Activated T-helper 1 cell treated with anti-CD3 and anti-CD28 coated beads, Interleukin-2, amount 50 U/mL, for 16 hours (primary cell): Measurements from ENCODE around the gene COG7.
"Not testable (repeated sequence)": the region's sequence is repeated elsewhere in the genome, so short reads cannot be mapped to it uniquely, and the experiment has no call there.

ENCODE experiments used
- DNase-seq, 2 donors: peaks; one replicate each; pipeline ENCODE4 v3.0.0-alpha.2; 2020; ENCODE audit warnings: low read depth in 1 of 2, low spot score in 1 of 2

COG7 gene

DNA sequence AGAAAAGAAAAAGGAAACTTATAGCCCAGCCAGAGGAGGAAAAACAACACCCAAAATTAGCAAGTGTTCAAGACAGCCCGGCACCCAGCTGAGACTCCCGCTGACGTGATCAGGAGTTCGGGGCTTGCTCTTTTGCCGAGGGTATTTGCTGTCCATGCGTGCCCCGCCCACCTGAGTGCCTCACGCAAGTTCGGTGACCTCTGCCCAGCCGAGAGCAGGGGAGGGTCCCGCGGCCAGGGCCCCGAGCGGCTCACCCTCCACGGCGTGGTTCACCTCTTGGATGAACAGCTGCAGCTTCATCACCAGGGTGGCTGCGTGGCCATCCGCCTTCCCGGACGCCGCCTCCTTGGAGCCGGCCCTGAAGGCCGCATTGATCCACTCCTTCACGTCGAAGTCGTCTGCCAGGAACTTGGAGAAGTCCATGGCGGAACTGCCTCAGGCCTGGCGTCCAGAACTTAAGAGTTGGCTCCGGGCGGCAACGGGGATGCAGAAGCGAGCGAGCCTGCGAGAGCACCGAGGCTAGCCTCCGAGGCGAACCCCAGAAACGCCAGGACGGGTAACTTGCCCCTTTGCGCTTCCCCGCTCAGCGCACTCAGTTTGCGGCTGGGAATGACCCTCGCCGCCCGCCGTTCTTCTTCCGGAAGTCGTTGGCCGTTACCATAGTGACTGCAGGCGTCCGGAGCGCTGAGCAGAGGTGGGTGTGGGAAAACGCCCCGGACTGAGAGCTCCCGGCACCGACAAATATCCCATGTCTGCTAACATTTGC, at the start of gene COG7:
Gene COG7, minus strand, starts transcription at position 618 of the 766 bp plus-strand sequence. Its CDS starts 195 bp downstream, at position 423.
- peak; percentile 68 to 70 for DNase-seq

- DNase-seq: no peak
Measured at GRCh38 chr16:23502466-23502865, 49.5 kb upstream of the COG7 start.

DNA sequence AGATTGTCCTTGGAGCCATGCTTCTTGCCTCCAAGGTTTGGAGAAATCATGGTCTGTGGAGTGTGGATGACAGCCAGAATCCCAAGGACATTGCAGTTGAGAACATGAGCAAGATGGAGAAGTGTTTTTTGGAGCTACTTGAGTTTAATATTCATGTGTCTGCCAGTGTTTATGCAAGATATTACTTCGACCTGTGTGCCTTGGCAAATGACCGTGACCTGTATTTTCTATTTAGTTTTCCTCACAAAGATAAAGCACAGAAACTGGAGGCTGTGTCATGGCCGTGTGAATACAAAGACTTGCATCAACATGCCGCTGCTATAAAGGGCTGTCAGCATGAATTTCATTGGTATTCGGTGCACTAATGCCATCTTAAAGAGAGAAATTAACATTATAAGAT, 48.3 kb upstream of the COG7 start:
- DNase-seq: no peak

DNA sequence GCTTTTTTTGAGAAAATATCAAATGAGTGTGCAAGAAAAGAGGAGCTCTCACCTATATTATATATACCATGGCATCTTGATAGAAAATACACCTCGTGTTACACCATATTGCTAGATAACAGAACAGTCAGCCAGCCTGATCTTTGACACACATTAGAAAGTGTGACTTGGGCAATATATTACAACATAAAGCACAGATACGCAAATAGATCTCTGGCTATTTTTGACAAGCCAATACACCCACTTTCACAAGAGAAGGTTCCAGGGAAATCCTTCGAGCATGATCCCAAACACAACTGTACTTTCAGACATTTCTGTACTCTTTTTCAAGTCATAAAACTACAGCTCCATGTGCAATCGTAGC, 47.9 kb upstream of the COG7 start:
- no peak for DNase-seq

- no peak for DNase-seq
Measured at GRCh38 chr16:23500212-23500861, 47.3 kb upstream of the COG7 start.

GRCh38 chr16:23499801-23500200, 46.8 kb upstream of the COG7 start:
- DNase-seq: no peak

- no peak for DNase-seq
Measured at GRCh38 chr16:23498863-23499262, 45.9 kb upstream of the COG7 start.

DNA sequence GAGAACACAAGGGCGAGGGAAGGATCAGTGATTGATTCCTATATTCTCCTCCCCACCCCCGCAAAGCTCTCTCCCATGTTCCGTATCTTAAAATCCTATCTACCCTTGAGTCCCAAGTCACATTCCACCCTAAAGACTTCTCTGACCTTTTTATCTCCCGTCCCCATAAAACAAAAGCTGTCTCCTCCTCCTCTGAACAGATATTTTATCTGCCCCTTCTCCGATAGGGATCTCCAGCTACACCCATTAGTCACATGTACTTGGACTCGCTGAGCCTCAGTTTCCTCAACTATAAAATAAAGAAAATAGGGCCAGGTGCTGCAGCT, 44.5 kb upstream of the COG7 start:
- DNase-seq: no peak

GRCh38 chr16:23496821-23497542, 44.0 kb upstream of the COG7 start:
- DNase-seq: no peak

DNA sequence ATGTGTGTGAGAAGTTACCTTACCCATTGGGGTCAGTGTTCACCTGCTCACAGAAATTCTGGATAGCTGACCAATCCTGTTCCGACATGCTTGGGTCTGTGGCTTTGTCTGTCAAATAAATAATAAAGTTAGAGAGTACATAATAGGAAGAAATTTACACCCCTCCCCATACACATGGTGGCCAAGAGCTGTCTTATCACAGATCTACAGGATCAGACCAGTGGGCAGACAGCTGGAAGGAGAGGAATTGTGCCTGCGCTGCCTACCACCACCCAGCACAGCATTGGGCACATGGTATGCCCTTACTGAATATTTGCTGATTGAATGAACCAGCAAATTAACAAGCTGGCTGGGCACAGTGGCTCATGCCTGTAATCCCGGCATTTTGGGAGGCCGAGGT, 42.7 kb upstream of the COG7 start:
- DNase-seq: no peak

- DNase-seq: no peak
Measured at GRCh38 chr16:23494188-23494587, 41.2 kb upstream of the COG7 start.

DNA sequence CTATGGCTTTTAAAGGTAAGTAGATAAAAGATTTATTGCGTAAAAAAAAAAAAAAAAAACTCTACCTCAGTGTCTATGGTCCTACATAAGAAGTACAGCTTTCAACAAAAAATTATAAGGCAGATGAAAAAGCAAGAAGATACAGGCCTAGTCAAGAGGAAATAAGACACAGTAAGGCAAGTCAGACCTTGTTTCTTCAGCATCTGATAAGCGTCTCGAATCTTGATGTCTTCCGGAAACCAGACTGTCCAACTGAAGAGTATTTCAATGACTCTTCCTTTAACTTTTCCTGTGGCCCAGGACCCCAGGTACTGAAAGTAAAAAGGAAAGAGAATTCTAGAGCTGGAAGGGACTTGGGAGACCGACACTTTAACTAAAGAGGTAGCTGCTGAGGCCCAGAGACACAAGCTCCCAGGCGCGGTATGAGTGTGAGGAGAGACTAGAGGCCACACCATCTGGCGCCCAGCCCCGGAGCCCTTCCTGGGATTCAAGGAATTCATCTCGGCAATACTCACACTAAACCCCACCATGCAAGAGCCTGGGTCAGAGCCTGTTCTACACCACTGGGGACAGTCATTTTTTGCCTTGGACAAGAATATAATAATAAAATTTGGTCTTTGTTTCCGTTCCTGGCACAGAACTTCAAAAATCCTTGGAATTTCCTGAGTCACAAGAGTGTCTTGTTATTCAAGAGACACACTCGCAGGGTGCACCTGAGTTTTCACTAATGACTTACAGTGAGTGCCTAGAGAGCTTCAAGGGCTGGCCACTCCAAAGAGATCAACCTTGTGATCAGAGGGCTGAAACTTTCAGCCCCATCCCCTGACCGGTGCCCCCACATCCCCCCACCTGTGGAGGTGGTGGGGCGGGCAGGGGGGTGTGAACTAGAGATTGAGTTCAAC, 38.8 kb upstream of the COG7 start:
- DNase-seq: no peak

GRCh38 chr16:23486480-23486879, 33.5 kb upstream of the COG7 start:
- no peak for DNase-seq

DNA sequence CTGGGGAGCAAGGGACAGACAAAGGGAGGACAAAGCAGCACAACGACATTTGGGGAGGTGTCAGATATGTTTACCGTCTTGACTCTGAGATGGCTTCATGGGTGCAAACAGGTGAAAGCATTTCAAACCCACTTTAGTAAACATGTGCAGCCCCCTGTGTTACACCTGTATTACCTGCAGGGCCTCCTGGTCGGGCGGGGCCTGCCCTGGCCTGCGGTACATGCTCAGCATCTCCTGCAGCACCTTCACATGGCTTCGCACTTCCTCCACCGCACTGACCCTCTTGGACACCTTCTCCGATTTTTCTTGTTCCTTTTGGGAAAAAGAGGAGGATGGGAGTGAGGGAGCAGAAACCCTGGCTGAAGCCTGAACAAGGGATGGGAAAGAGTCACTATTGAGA, 32.9 kb upstream of the COG7 start:
- no peak for DNase-seq

GRCh38 chr16:23485257-23485614, 32.2 kb upstream of the COG7 start:
- no peak for DNase-seq

DNA sequence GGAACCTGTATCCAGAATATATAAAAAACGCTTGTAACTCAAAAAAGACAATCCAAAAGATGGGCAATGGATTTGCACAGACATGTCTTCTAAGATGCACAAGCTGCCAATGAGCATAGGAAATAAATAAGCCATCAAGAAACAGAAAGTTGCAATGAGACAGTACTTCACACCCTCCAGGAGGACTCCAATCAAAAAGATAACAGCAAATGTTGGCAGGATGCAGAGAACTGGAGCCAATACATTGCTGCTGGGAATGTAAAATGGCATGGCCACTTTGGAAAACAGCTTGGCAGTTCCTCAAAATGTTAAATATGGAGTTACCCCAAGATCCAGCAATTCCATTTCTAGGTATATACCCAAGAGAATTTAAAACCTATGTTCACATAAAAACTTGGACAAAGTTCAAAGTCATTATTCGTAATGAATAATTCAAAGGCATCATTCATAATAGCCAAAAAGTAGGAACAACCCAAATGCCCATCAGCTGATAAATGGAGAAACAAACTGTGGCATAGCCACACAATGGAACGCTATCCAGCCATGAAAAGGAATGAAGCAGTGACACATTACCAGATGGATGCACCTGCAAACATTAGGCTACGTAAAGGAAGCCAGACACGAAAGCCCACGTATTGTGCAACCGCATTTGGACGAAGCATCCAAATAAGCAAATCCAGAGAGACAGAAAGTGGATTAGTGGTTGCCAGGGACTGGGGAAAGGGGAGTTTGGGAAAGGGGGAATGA, 31.7 kb upstream of the COG7 start:
- no peak for DNase-seq

- DNase-seq: not testable (repeated sequence)
Measured at GRCh38 chr16:23483492-23483891, 30.5 kb upstream of the COG7 start.

- DNase-seq: peak in 1 of 2 donors; percentile 24
Measured at GRCh38 chr16:23482778-23483177, 29.8 kb upstream of the COG7 start.

- DNase-seq: no peak
Measured at GRCh38 chr16:23480257-23480656, 27.3 kb upstream of the COG7 start.

GRCh38 chr16:23479138-23479537, 26.1 kb upstream of the COG7 start:
- no peak for DNase-seq

- DNase-seq: no peak
Measured at GRCh38 chr16:23478566-23478965, 25.6 kb upstream of the COG7 start.
